PC-3 (cell line): Measurements from ENCODE around the gene BMP5. TPM values are rescaled to one million over a fixed set of nuclear protein-coding genes. Genes with fewer than 3 reads are reported as not detected.

ENCODE experiments used
- ATAC-seq: fragments of 200-7000 bp; cut with Tn5 transposase; 2 replicates; pipeline ENCODE4 v1.9.1; 2020; ENCODE audit warnings: mild to moderate bottlenecking, moderate library complexity
- BruUV-seq: library from RNA; stranded (reverse); fragments of 400-500 nt; replicated peaks from 2 replicates; lab custom pipeline; 2021; lab: Mats Ljungman, UMichigan
- CTCF ChIA-PET: fragments of 300-600 bp; sonication (Branson Sonifier 250); formaldehyde crosslinking; loops from one replicate; lab custom pipeline; 2022; ENCODE audit warnings: antibody characterized with exemption; lab: Charles Lee
- POLR2A ChIA-PET: fragments of 300-600 bp; sonication (Branson Sonifier 250); formaldehyde crosslinking; loops from one replicate; lab custom pipeline; 2022; ENCODE audit warnings: antibody characterized with exemption; ENCODE audit not compliant: unreplicated experiment; lab: Charles Lee
- DNase-seq: peaks from one replicate; pipeline ENCODE4 v3.0.0-alpha.2; 2015
- H2AFZ ChIP-seq: fragments of 300-600 bp; sonication (generic); 2 replicates; pipeline ENCODE4 v1.6.0; 2016; ENCODE audit warnings: antibody characterized with exemption, low read length
- H3F3A ChIP-seq: fragments of 300-600 bp; sonication (generic); one replicate; pipeline ENCODE4 v1.6.0; 2017; ENCODE audit warnings: antibody characterized with exemption, low read length, control low read depth, mild to moderate bottlenecking; ENCODE audit not compliant: unreplicated experiment
- H3K27ac ChIP-seq: fragments of 300-600 bp; sonication (generic); 2 replicates; pipeline ENCODE4 v1.5.1; 2016; ENCODE audit warnings: mild to moderate bottlenecking, low read length
- H3K27me3 ChIP-seq: fragments of 300-600 bp; sonication (generic); 2 replicates; pipeline ENCODE4 v1.6.1; 2016; ENCODE audit warnings: low read length, mixed read lengths
- H3K36me3 ChIP-seq: fragments of 300-600 bp; sonication (generic); 2 replicates; pipeline ENCODE4 v1.6.1; 2016; ENCODE audit warnings: low read depth, mixed run types, low read length, mixed read lengths
- H3K4me1 ChIP-seq: fragments of 300-600 bp; sonication (generic); 2 replicates; pipeline ENCODE4 v1.5.1; 2016; ENCODE audit warnings: low read length; ENCODE audit not compliant: insufficient read depth
- H3K4me2 ChIP-seq: fragments of 300-600 bp; sonication (generic); 2 replicates; pipeline ENCODE4 v1.6.0; 2016; ENCODE audit warnings: low read length
- H3K4me3 ChIP-seq: fragments of 300-600 bp; sonication (generic); 2 replicates; pipeline ENCODE4 v1.5.1; 2016; ENCODE audit warnings: mild to moderate bottlenecking, low read length, mixed read lengths
- H3K79me2 ChIP-seq: fragments of 300-600 bp; sonication (generic); 2 replicates; pipeline ENCODE4 v1.6.1; 2017; ENCODE audit warnings: low read length, mixed read lengths
- H3K9ac ChIP-seq: fragments of 300-600 bp; sonication (generic); 2 replicates; pipeline ENCODE4 v1.6.0; 2016; ENCODE audit warnings: mild to moderate bottlenecking, low read length
- H3K9me2 ChIP-seq: fragments of 300-600 bp; sonication (generic); replicated peaks from 2 replicates; pipeline ENCODE4 v1.6.1; 2016; ENCODE audit warnings: mixed run types, low read length, mixed read lengths
- H3K9me3 ChIP-seq: fragments of 300-600 bp; sonication (generic); 2 replicates; pipeline ENCODE4 v1.6.1; 2016; ENCODE audit warnings: low read length, mixed read lengths
- H4K20me1 ChIP-seq: fragments of 300-600 bp; sonication (generic); 2 replicates; pipeline ENCODE4 v1.6.1; 2016; ENCODE audit warnings: low read length, mixed read lengths
- CTCF ChIP-seq: fragments of 300-600 bp; sonication (generic); conservative IDR thresholded peaks from 2 replicates; pipeline ENCODE4 v1.5.1; 2017; ENCODE audit warnings: antibody characterized with exemption, low read depth, mild to moderate bottlenecking, low read length
- EZH2 ChIP-seq: fragments of 300-600 bp; sonication (generic); IDR thresholded peaks from one replicate; pipeline ENCODE4 v1.6.1; 2017; ENCODE audit warnings: antibody characterized with exemption, mild to moderate bottlenecking, low read length; ENCODE audit not compliant: unreplicated experiment
- EZH2phosphoT487 ChIP-seq: fragments of 300-600 bp; sonication (generic); IDR thresholded peaks from 2 replicates; pipeline ENCODE4 v1.6.1; 2018; ENCODE audit warnings: mild to moderate bottlenecking, antibody characterized with exemption, low read length, borderline replicate concordance
- intact Hi-C: fragments of 100-400 bp; cut with micrococcal nuclease; formaldehyde crosslinking; loops from 2 replicates; pipeline ENCODE4 v1.9.0; 2023
- total RNA-seq: library from RNA; depleted of rRNA; stranded (reverse); fragments of >200 nt; gene quantifications from 2 replicates; pipeline ENCODE4 v1.2.3, GENCODE V29; 2014

BMP5 gene
- total RNA-seq, 1 experiment from 2014 or later = not detected

GRCh38 chr6:55818482-55818881 is 56.9 kb downstream of the BMP5 start:
- ChIA-PET POLR2A (no interaction called here), CTCF (no interaction called here)
- BruUV-seq = no TSS peak
- TF ChIP-seq CTCF = no peak
- TF ChIP-seq EZH2phosphoT487 = no peak
- TF ChIP-seq EZH2 = no peak
- Histone ChIP-seq H3F3A (no peaks in the 10 kb centered on the region), H3K4me3 (no peak overlapping the region), H3K27me3 (no peaks in the 10 kb centered on the region), H3K9ac (no peak overlapping the region), H2AFZ (no peak overlapping the region), H4K20me1 (no peaks in the 10 kb centered on the region), H3K4me1 (no peaks in the 10 kb centered on the region), H3K9me3 (no peaks in the 10 kb centered on the region), H3K79me2 (no peaks in the 10 kb centered on the region), H3K4me2 (no peak overlapping the region), H3K9me2 (no peaks in the 10 kb centered on the region), H3K36me3 (no peaks in the 10 kb centered on the region), H3K27ac (no peak overlapping the region)
- ATAC-seq = no peak
- intact Hi-C loops = no loop called here
- DNase-seq = no peak

- DNase-seq (no peak), ATAC-seq (no peak)
- ChIA-PET CTCF (no interaction called here), POLR2A (no interaction called here)
- TF ChIP-seq CTCF (no peak), EZH2 (no peak), EZH2phosphoT487 (no peak)
- Histone ChIP-seq H4K20me1 (no peaks in the 10 kb centered on the region), H3K79me2 (no peaks in the 10 kb centered on the region), H3K4me1 (no peaks in the 10 kb centered on the region), H3K27ac (no peak overlapping the region), H3F3A (no peaks in the 10 kb centered on the region), H3K9me3 (no peaks in the 10 kb centered on the region), H3K36me3 (no peaks in the 10 kb centered on the region), H3K9me2 (no peaks in the 10 kb centered on the region), H3K27me3 (no peaks in the 10 kb centered on the region), H3K4me3 (no peak overlapping the region), H3K4me2 (no peak overlapping the region), H2AFZ (no peak overlapping the region), H3K9ac (no peak overlapping the region)
- intact Hi-C loops = no loop called here
- no TSS peak for BruUV-seq
Measured at GRCh38 chr6:55812509-55812908, 62.9 kb downstream of the BMP5 start.

- Histone ChIP-seq H3K36me3 (no peaks in the 10 kb centered on the region), H3K4me3 (no peak overlapping the region), H3K9me2 (no peaks in the 10 kb centered on the region), H3K79me2 (no peaks in the 10 kb centered on the region), H3K4me1 (no peaks in the 10 kb centered on the region), H2AFZ (no peak overlapping the region), H4K20me1 (no peaks in the 10 kb centered on the region), H3K27ac (no peak overlapping the region), H3F3A (no peaks in the 10 kb centered on the region), H3K9me3 (no peaks in the 10 kb centered on the region), H3K9ac (no peak overlapping the region), H3K27me3 (no peaks in the 10 kb centered on the region), H3K4me2 (no peak overlapping the region)
- intact Hi-C loops = no loop called here
- ChIA-PET CTCF (no interaction called here), POLR2A (no interaction called here)
- no TSS peak for BruUV-seq
- TF ChIP-seq EZH2 = no peak
- TF ChIP-seq CTCF = no peak
- no peak for TF ChIP-seq EZH2phosphoT487
- no peak for ATAC-seq
- no peak for DNase-seq
Measured at GRCh38 chr6:55811074-55811473, 64.3 kb downstream of the BMP5 start.
